HCT116 (cell line): ENCODE data around the gene FAT1. TPM values are rescaled to one million over a fixed set of nuclear protein-coding genes. Genes with fewer than 3 reads are reported as not detected.

Source experiments
- ATAC-seq: fragments of 200-7000 bp; cut with Tn5 transposase; 2 replicates; pipeline ENCODE4 v1.9.1; 2020; ENCODE audit warnings: mild to moderate bottlenecking, moderate library complexity
- BruUV-seq: library from RNA; stranded (reverse); fragments of 400-500 nt; replicated peaks from 2 replicates; lab custom pipeline; 2021; lab: Mats Ljungman, UMichigan
- CTCF ChIA-PET: fragments of 300-600 bp; sonication (Branson Sonifier 250); formaldehyde crosslinking; loops from one replicate; lab custom pipeline; 2021; ENCODE audit warnings: antibody characterized with exemption; lab: Charles Lee
- POLR2A ChIA-PET: fragments of 300-600, 350-600 bp; sonication (Branson Sonifier 250); formaldehyde crosslinking; loops from one replicate; lab custom pipeline; 2021; ENCODE audit warnings: antibody characterized with exemption; lab: Charles Lee
- RAD21 ChIA-PET, 2 experiments: fragments of 300-600 bp; sonication (Branson Sonifier 250); formaldehyde crosslinking; loops; one replicate each; lab custom pipeline; 2023; ENCODE audit warnings: low total read pairs in 2 of 2; ENCODE audit not compliant: uncharacterized antibody in 2 of 2, unreplicated experiment in 2 of 2, low non-redundant PET in 1 of 2; lab: Charles Lee
- DNase-seq: peaks from one replicate; pipeline ENCODE4 v3.0.0-alpha.2; 2010; ENCODE audit warnings: low read depth, low spot score
- H2AFZ ChIP-seq: fragments of 200-600 bp; shearing (Covaris generic), sonication (generic); 2 replicates; pipeline ENCODE4 v1.6.1; 2017; ENCODE audit warnings: low read depth, mixed run types, mixed read lengths, antibody characterized with exemption, low read length; ENCODE audit not compliant: poor library complexity, severe bottlenecking
- H3K27ac ChIP-seq: 2 replicates; pipeline ENCODE4 v1.5.1; 2012; ENCODE audit warnings: low read depth, low read length
- H3K27me3 ChIP-seq: fragments of 200-600 bp; sonication (generic); 2 replicates; pipeline ENCODE4 v1.6.1; 2016; ENCODE audit warnings: mixed run types, low read length, mixed read lengths; ENCODE audit not compliant: insufficient read depth
- H3K36me3 ChIP-seq, 2 experiments: fragments of 200-500 bp in 1 of 2; fragments of 200-600 bp in 1 of 2; sonication (Bioruptor generic) in 1 of 2; sonication (generic) in 1 of 2; 2 replicates each; pipeline versions ENCODE4 v1.5.1 to v1.6.1; 2014 to 2016; ENCODE audit warnings: low read length in 2 of 2, inconsistent platforms in 1 of 2, mixed read lengths in 1 of 2, mixed run types in 1 of 2; ENCODE audit not compliant: insufficient read depth in 2 of 2, control insufficient read depth in 1 of 2
- H3K4me1 ChIP-seq, 2 experiments: fragments of 200-600 bp in 1 of 2; sonication (generic) in 1 of 2; 2 replicates each; pipeline versions ENCODE4 v1.5.1 to v1.6.1; 2012 to 2017; ENCODE audit warnings: low read length in 2 of 2, inconsistent platforms in 1 of 2, mild to moderate bottlenecking in 1 of 2, mixed read lengths in 1 of 2, mixed run types in 1 of 2, moderate library complexity in 1 of 2; ENCODE audit not compliant: insufficient read depth in 2 of 2, control insufficient read depth in 1 of 2
- H3K4me2 ChIP-seq: fragments of 200-600 bp; sonication (generic); 2 replicates; pipeline ENCODE4 v1.6.1; 2017; ENCODE audit warnings: mixed run types, low read length, mixed read lengths
- H3K4me3 ChIP-seq, 2 experiments: fragments of 200-600 bp in 1 of 2; sonication (generic) in 1 of 2; replicated peaks in 1 of 2; 2 replicates each; pipeline ENCODE4 v1.5.1; 2011 to 2016; ENCODE audit warnings: low read length in 2 of 2, control low read depth in 1 of 2, low read depth in 1 of 2, mild to moderate bottlenecking in 1 of 2, mixed read lengths in 1 of 2, mixed run types in 1 of 2
- H3K79me2 ChIP-seq: fragments of 200-600 bp; sonication (generic); 2 replicates; pipeline ENCODE4 v1.6.1; 2017; ENCODE audit warnings: mild to moderate bottlenecking, mixed run types, low read length, moderate library complexity, mixed read lengths; ENCODE audit not compliant: insufficient read depth
- H3K9ac ChIP-seq: fragments of 200-600 bp; sonication (generic); 2 replicates; pipeline ENCODE4 v1.6.1; 2016; ENCODE audit warnings: low read length, mixed read lengths
- H3K9me2 ChIP-seq: fragments of 200-600 bp; sonication (generic), shearing (Covaris generic); 2 replicates; pipeline ENCODE4 v1.6.1; 2017; ENCODE audit warnings: mixed run types, mild to moderate bottlenecking, moderate library complexity; ENCODE audit not compliant: insufficient read depth
- H3K9me3 ChIP-seq, 2 experiments: fragments of 200-500 bp in 1 of 2; fragments of 200-600 bp in 1 of 2; sonication (Bioruptor generic) in 1 of 2; sonication (generic) in 1 of 2; 2 replicates each; pipeline ENCODE4 v1.6.1; 2014 to 2017; ENCODE audit warnings: low read length in 2 of 2, mixed read lengths in 2 of 2, inconsistent platforms in 1 of 2, low read depth in 1 of 2, mild to moderate bottlenecking in 1 of 2, mixed run types in 1 of 2, moderate library complexity in 1 of 2; ENCODE audit not compliant: control insufficient read depth in 1 of 2, insufficient read depth in 1 of 2
- H4K20me1 ChIP-seq: fragments of 200-600 bp; sonication (generic), shearing (Covaris generic); 2 replicates; pipeline ENCODE4 v1.6.1; 2017; ENCODE audit warnings: mixed run types, mild to moderate bottlenecking, moderate library complexity; ENCODE audit not compliant: insufficient read depth
- CEBPB ChIP-seq: IDR thresholded peaks from 2 replicates; pipeline ENCODE4 v1.6.1; 2012; ENCODE audit warnings: low read depth
- EGR1 ChIP-seq: IDR thresholded peaks from 2 replicates; pipeline ENCODE4 v1.6.1; 2012; ENCODE audit warnings: low read depth
- ELF1 ChIP-seq: IDR thresholded peaks from 2 replicates; pipeline ENCODE4 v1.6.1; 2012; ENCODE audit warnings: low read depth, borderline replicate concordance
- EZH2 ChIP-seq: fragments of 200-600 bp; sonication (generic); IDR thresholded peaks from 2 replicates; pipeline ENCODE4 v1.6.1; 2017; ENCODE audit warnings: antibody characterized with exemption, mixed run types
- EZH2phosphoT487 ChIP-seq: fragments of 200-600 bp; IDR thresholded peaks from 2 replicates; pipeline ENCODE4 v1.6.1; 2018; ENCODE audit warnings: antibody characterized with exemption, borderline replicate concordance
- FOSL1 ChIP-seq: IDR thresholded peaks from 2 replicates; pipeline ENCODE4 v1.6.1; 2012; ENCODE audit warnings: low read depth
- JUND ChIP-seq: IDR thresholded peaks from 2 replicates; pipeline ENCODE4 v1.6.1; 2012
- POLR2AphosphoS5 ChIP-seq: IDR thresholded peaks from 2 replicates; pipeline ENCODE4 v1.6.1; 2011; ENCODE audit warnings: mild to moderate bottlenecking, low read depth, low read length, moderate library complexity
- RAD21 ChIP-seq: IDR thresholded peaks from 2 replicates; pipeline ENCODE4 v1.6.1; 2012; ENCODE audit warnings: low read depth, mild to moderate bottlenecking
- SIN3A ChIP-seq: IDR thresholded peaks from 2 replicates; pipeline ENCODE4 v1.6.1; 2012; ENCODE audit warnings: low read depth
- SP1 ChIP-seq: IDR thresholded peaks from 2 replicates; pipeline ENCODE4 v1.6.1; 2012; ENCODE audit warnings: low read depth
- SRF ChIP-seq: IDR thresholded peaks from 2 replicates; pipeline ENCODE4 v1.6.1; 2012; ENCODE audit warnings: low read depth
- TCF7L2 ChIP-seq: IDR thresholded peaks from 2 replicates; pipeline ENCODE4 v1.7.0; 2011; ENCODE audit warnings: borderline replicate concordance, inconsistent platforms; ENCODE audit not compliant: insufficient read depth, insufficient read length; ENCODE audit errors: extremely low read depth
- ZFX ChIP-seq: fragments of 450-650 bp; IDR thresholded peaks from 2 replicates; pipeline ENCODE4 v1.6.1; 2017
- ZNF274 ChIP-seq: fragments of 200-500 bp; sonication (Bioruptor generic); IDR thresholded peaks from 2 replicates; pipeline ENCODE4 v1.6.1; 2014; ENCODE audit warnings: mild to moderate bottlenecking, low read depth, low read length, inconsistent platforms
- intact Hi-C: fragments of 100-400 bp; cut with micrococcal nuclease; formaldehyde crosslinking; loops from 2 replicates; pipeline ENCODE4 v1.10.0; 2022
- total RNA-seq: library from RNA; stranded (reverse); gene quantifications from one replicate; pipeline ENCODE4 v1.2.1, GENCODE V29; 2021; ENCODE audit not compliant: unreplicated experiment
- TF ChIP-seq, protein P1 (sequence below), 3 experiments: fragments of 200-600 bp in 1 of 3; sonication (generic) in 1 of 3; IDR thresholded peaks in 2 of 3; conservative IDR thresholded peaks in 1 of 3; 2 replicates each; pipeline ENCODE4 v1.5.1; 2012 to 2017; ENCODE audit warnings: low read depth in 2 of 3, low read length in 2 of 3, antibody characterized with exemption in 1 of 3, borderline replicate concordance in 1 of 3, control low read depth in 1 of 3, mild to moderate bottlenecking in 1 of 3, mixed read lengths in 1 of 3, mixed run types in 1 of 3, moderate library complexity in 1 of 3; ENCODE audit not compliant: insufficient read depth in 1 of 3
- TF ChIP-seq, protein P2 (sequence below): IDR thresholded peaks from 2 replicates; pipeline ENCODE4 v1.6.1; 2012; ENCODE audit warnings: low read depth
- TF ChIP-seq, protein P3 (sequence below): IDR thresholded peaks from 2 replicates; pipeline ENCODE4 v1.6.1; 2012
- TF ChIP-seq, protein P4 (sequence below): IDR thresholded peaks from 2 replicates; pipeline ENCODE4 v1.6.1; 2012
- TF ChIP-seq, protein P5 (sequence below): IDR thresholded peaks from 2 replicates; pipeline ENCODE4 v1.6.1; 2011; ENCODE audit warnings: mild to moderate bottlenecking, low read length, moderate library complexity; ENCODE audit not compliant: insufficient replicate concordance; ENCODE audit errors: extremely low read depth

FAT1 gene
- total RNA-seq, 1 experiment from 2014 or later = 676 TPM

DNA sequence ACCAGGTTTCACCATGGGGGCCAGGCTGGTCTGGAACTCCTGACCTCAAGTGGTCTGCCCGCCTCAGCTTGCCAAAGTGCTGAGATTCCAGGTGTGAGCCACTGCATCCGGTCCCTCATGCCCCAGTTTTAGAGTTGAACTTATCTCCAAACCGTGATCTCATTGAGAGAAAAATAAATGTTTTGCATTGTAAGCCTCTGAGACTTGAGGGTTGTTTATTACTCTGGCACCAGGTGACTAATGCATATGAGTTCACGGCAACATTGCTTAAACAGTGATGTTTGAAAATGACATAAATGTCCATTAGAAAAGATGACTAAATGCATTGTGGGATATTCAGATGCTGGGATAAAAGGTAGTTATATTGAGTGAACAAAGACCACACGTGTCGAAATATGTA is 22.9 kb upstream of the FAT1 start:
- Histone ChIP-seq H3K9me3 (no peaks in the 10 kb centered on the region), H4K20me1 (no peaks in the 10 kb centered on the region), H3K36me3 (no peaks in the 10 kb centered on the region), H2AFZ (no peak overlapping the region), H3K4me2 (no peak overlapping the region), H3K9ac (no peak overlapping the region), H3K27ac (no peak overlapping the region), H3K9me2 (no peaks in the 10 kb centered on the region), H3K27me3 (no peaks in the 10 kb centered on the region), H3K4me1 (no peaks in the 10 kb centered on the region), H3K79me2 (no peaks in the 10 kb centered on the region), H3K4me3 (no peak overlapping the region)
- no TSS peak for BruUV-seq
- ChIA-PET CTCF (no interaction called here), RAD21 (interaction anchor here in 1 of 2 experiments (0.6 kb wide), 1 partner anchor 208 kb away, joined by 4 read pairs; no protein-coding TSS in a partner anchor), POLR2A (no interaction called here)
- ATAC-seq (no peak), DNase-seq (no peak)
- TF ChIP-seq, protein P1, sequence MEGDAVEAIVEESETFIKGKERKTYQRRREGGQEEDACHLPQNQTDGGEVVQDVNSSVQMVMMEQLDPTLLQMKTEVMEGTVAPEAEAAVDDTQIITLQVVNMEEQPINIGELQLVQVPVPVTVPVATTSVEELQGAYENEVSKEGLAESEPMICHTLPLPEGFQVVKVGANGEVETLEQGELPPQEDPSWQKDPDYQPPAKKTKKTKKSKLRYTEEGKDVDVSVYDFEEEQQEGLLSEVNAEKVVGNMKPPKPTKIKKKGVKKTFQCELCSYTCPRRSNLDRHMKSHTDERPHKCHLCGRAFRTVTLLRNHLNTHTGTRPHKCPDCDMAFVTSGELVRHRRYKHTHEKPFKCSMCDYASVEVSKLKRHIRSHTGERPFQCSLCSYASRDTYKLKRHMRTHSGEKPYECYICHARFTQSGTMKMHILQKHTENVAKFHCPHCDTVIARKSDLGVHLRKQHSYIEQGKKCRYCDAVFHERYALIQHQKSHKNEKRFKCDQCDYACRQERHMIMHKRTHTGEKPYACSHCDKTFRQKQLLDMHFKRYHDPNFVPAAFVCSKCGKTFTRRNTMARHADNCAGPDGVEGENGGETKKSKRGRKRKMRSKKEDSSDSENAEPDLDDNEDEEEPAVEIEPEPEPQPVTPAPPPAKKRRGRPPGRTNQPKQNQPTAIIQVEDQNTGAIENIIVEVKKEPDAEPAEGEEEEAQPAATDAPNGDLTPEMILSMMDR (IDR thresholded peaks at IDR 0.05 in 2 of 3, conservative IDR thresholded peaks at IDR 0.05 in 1 of 3; ENCODE audit: borderline replicate concordance in 1 of 3, insufficient read depth in 1 of 3, low read depth in 2 of 3, low read length in 2 of 3) = no peak
- no peak for TF ChIP-seq SIN3A
- no peak for TF ChIP-seq EZH2phosphoT487
- TF ChIP-seq RAD21 = no peak
- TF ChIP-seq SP1 = no peak
- TF ChIP-seq, protein P2, sequence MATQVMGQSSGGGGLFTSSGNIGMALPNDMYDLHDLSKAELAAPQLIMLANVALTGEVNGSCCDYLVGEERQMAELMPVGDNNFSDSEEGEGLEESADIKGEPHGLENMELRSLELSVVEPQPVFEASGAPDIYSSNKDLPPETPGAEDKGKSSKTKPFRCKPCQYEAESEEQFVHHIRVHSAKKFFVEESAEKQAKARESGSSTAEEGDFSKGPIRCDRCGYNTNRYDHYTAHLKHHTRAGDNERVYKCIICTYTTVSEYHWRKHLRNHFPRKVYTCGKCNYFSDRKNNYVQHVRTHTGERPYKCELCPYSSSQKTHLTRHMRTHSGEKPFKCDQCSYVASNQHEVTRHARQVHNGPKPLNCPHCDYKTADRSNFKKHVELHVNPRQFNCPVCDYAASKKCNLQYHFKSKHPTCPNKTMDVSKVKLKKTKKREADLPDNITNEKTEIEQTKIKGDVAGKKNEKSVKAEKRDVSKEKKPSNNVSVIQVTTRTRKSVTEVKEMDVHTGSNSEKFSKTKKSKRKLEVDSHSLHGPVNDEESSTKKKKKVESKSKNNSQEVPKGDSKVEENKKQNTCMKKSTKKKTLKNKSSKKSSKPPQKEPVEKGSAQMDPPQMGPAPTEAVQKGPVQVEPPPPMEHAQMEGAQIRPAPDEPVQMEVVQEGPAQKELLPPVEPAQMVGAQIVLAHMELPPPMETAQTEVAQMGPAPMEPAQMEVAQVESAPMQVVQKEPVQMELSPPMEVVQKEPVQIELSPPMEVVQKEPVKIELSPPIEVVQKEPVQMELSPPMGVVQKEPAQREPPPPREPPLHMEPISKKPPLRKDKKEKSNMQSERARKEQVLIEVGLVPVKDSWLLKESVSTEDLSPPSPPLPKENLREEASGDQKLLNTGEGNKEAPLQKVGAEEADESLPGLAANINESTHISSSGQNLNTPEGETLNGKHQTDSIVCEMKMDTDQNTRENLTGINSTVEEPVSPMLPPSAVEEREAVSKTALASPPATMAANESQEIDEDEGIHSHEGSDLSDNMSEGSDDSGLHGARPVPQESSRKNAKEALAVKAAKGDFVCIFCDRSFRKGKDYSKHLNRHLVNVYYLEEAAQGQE = no peak
- TF ChIP-seq ELF1 = no peak
- TF ChIP-seq, protein P3, sequence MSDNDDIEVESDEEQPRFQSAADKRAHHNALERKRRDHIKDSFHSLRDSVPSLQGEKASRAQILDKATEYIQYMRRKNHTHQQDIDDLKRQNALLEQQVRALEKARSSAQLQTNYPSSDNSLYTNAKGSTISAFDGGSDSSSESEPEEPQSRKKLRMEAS = no peak
- no peak for TF ChIP-seq POLR2AphosphoS5
- TF ChIP-seq SRF = no peak
- no peak for TF ChIP-seq ZNF274
- TF ChIP-seq TCF7L2 = no peak
- TF ChIP-seq FOSL1 = no peak
- TF ChIP-seq EGR1 = no peak
- TF ChIP-seq, protein P4, sequence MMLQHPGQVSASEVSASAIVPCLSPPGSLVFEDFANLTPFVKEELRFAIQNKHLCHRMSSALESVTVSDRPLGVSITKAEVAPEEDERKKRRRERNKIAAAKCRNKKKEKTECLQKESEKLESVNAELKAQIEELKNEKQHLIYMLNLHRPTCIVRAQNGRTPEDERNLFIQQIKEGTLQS = no peak
- TF ChIP-seq CEBPB = no peak
- TF ChIP-seq JUND = no peak
- TF ChIP-seq, protein P5, sequence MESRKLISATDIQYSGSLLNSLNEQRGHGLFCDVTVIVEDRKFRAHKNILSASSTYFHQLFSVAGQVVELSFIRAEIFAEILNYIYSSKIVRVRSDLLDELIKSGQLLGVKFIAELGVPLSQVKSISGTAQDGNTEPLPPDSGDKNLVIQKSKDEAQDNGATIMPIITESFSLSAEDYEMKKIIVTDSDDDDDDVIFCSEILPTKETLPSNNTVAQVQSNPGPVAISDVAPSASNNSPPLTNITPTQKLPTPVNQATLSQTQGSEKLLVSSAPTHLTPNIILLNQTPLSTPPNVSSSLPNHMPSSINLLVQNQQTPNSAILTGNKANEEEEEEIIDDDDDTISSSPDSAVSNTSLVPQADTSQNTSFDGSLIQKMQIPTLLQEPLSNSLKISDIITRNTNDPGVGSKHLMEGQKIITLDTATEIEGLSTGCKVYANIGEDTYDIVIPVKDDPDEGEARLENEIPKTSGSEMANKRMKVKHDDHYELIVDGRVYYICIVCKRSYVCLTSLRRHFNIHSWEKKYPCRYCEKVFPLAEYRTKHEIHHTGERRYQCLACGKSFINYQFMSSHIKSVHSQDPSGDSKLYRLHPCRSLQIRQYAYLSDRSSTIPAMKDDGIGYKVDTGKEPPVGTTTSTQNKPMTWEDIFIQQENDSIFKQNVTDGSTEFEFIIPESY = no peak
- no peak for TF ChIP-seq EZH2
- TF ChIP-seq ZFX = no peak
- intact Hi-C loops = no loop called here
